ENCODE results near the gene RBMS3.
"Not testable (repeated sequence)": the region's sequence is repeated elsewhere in the genome, so short reads cannot be mapped to it uniquely, and the experiment has no call there.

Gene RBMS3

GRCh38 chr3:29440413-29441305 is 159.8 kb downstream of the RBMS3 start:
- no peak for DNase-seq

DNA sequence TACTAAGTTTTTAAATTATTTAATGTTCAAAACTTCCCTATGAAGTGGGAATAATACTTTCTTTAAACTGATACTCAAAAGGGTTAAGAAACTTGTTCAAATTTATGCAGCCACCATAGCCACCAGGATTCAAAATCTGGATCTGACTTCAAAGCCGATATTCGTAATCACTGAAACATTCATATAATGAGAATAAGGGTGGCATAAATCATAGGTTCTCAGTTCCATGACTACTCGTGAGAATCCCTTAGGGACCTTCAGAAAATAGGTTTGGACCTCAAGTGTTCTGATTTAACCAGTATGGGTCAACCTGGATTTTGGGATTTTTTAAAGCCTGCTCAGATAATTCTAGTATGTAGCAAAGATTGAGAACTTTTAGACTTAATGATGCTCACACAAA is 160.6 kb downstream of the RBMS3 start:
- DNase-seq: no peak

DNA sequence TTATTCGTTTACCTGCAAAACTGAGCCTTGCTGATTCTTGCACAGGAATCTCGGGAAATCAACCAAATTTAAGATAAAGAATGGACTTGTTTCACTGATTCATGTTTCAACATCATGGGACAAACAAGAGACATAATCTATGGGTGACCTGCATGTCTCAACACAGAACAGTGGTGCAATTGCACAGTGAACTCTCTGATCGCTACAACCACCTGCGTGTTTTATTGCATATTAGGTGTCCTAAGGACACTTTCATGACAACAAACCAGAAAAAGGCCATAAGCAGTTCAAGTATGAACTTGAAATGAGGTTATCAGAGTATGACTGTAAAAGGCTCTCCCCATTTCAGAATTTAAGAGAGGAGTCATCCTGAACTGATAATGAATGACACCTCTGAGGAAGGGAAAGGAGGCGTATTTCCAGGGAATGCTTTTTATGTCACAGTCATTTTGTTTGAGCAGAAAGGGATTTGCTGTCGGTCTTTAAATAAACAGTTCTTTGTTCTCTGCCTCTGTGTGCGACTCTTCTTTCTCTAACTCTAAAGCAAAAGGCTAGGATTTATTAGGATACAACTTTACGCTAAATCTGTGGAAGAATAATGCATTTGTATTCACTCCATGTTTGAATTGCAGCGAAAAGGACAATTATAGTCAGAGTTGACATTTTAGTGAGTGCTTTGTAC is 167.2 kb downstream of the RBMS3 start:
- no peak for DNase-seq

- no peak for DNase-seq
These were observed 171.0 kb downstream of the RBMS3 start for GRCh38 chr3:29451920-29452319.

GRCh38 chr3:29452934-29453283 is 172.0 kb downstream of the RBMS3 start:
- DNase-seq: no peak

GRCh38 chr3:29453284-29454001 is 172.6 kb downstream of the RBMS3 start:
- DNase-seq: no peak

DNA sequence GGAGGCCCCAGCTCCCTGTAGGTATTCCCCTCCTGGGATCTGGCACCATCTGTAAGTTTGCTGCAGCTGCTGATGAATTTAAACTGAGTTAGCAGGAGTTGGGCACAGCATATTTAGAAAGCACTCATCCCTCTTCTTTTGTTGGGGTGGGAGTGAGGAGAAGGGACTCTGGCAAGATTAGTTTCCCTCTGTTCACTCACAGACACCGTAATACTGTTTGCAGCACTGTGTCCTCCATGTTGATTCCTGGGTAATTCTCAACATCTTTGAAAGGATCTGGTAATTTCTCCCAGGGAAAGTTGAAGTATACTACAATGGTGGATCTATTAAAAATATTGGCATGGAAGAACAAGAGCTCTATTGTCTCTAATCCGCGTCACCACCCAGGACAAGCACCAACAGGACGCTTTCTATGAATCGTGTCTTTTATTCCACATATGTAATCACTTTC is 173.3 kb downstream of the RBMS3 start:
- no peak for DNase-seq

DNA sequence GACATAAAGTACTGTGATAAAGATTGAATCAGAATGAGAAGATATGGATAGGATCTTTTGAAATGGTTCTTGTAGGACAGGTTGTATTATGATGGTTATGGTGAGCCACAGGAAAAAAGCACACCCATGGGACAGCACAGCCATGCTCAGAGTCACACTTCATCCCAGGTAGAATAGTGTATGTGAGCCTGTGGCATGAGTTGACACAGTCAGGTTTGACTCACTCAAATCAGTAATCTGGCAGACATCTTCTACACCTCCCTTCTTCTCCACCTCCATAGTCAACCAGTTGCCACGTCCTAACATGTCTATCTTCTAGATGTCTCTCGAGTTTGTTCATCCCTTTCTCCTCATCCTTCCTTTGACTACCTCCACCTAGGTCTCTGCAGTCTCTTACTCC is 176.0 kb downstream of the RBMS3 start:
- no peak for DNase-seq

- no peak for DNase-seq
These were observed 182.4 kb downstream of the RBMS3 start for GRCh38 chr3:29463304-29463703.

GRCh38 chr3:29465836-29466235 is 185.0 kb downstream of the RBMS3 start:
- DNase-seq: no peak

DNA sequence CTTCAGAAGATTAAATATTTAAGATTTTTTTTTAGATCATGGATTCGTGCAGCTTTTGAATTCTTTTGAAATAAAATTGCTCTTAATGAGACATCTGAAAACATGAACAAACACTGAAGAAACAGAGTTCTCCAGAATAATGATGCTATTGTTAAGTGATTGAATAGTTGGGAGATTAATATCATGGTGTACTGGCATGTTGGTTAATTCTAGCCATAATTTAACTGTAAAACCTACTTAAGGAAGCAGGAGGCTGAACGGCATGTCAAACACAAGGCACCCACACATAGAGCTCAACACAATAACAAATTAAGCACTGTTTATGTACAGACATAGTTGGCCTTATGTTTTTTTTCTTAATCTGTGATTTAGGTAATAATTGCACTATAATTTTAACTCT is 185.6 kb downstream of the RBMS3 start:
- DNase-seq: no peak

- no peak for DNase-seq
These were observed 187.3 kb downstream of the RBMS3 start for GRCh38 chr3:29468187-29468586.

DNA sequence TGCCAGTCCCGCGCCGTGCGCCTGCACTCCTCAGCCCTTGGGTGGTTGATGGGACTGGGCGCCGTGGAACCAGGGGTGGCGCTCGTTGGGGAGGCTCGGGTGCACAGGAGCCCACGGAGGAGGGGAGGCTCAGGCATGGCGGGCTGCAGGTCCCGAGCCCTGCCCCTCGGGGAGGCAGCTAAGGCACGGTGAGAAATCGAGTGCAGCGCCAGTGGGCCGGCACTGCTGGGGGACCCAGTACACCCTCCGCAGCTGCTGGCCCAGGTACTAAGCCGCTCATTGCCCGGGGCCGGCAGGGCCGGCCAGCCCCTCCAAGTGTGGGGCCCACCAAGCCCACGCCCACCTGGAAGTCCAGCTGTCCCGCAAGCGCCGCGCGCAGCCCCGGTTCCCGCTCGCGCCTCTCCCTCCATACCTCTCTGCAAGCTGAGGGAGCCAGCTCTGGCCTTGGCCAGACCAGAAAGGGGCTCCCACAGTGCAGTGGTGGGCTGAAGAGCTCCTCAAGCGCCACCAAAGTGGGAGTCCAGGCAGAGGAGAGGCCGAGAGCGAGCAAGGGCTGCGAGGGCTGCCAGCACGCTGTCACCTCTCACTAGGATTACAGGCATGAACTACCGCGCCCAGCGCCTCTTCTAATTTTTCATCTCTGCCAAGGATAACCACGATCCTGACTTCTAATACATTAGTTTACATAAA is 192.8 kb downstream of the RBMS3 start:
- not testable (repeated sequence) for DNase-seq

DNA sequence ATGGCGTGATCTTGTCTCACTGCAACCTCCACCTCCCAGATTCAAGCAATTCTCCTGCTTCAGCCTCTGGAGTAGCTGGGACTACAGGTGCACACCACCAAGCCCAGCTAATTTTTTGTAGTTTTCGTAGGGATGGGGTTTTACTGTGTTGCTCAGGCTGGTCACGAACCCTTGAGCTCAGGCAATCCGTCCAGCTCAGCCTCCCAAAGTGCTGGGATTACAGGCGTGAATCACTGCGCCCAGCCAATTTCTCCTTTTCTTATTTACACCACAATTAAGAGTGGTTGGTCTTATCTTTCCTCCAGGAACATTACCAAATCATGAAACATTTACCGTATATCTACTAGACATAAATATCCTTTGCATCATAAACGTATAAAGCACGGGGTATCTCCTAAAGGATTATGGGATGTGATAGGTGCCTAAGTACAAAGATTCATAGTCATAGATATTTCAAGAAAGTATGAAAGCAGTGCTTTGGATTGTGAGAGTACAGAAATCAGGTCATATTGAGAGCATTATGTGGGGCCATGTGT is 194.5 kb downstream of the RBMS3 start:
- no peak for DNase-seq

DNA sequence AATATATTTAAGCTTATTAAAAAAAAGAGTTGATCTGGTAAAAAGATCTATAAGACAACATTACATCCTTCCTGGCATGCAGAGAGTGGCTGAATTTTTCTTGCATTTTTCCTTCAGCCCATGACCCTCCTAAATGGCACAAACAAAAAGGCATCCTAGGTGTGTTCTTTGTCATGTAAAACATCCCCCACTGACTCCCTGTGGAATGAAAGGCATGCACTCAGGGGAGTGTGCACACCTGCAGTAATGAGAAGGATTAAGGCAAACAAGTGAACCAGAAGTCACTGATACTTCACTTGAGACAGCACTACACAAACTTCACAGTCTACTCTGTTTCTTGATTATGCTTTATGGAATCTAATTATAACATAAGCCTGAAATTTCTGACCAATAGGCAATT is 195.0 kb downstream of the RBMS3 start:
- no peak for DNase-seq

DNA sequence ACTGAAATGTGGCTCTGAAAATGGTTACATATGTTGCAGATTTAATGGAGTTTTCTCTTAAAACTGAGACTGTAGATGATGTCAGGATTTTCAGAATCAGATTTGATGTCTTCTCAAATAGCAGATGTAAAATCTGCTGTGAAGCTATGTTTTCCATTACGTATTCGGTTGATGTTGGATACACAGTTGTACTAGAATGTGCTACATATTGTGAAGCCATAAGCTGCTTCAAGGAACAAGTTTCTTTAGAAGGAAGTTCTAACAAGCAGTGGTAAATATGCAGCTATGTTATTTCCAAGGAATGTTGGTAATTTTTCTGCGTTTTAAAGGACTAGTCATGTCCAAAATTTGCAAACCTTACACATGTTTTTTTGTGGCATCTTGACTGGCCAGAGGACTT is 197.7 kb downstream of the RBMS3 start:
- DNase-seq: no peak

GRCh38 chr3:29481249-29481648 is 200.4 kb downstream of the RBMS3 start:
- no peak for DNase-seq

- no peak for DNase-seq
These were observed 201.3 kb downstream of the RBMS3 start for GRCh38 chr3:29481969-29482767.

- no peak for DNase-seq
These were observed 203.8 kb downstream of the RBMS3 start for GRCh38 chr3:29484633-29485032.

- DNase-seq: no peak
These were observed 205.2 kb downstream of the RBMS3 start for GRCh38 chr3:29486096-29486495.

DNA sequence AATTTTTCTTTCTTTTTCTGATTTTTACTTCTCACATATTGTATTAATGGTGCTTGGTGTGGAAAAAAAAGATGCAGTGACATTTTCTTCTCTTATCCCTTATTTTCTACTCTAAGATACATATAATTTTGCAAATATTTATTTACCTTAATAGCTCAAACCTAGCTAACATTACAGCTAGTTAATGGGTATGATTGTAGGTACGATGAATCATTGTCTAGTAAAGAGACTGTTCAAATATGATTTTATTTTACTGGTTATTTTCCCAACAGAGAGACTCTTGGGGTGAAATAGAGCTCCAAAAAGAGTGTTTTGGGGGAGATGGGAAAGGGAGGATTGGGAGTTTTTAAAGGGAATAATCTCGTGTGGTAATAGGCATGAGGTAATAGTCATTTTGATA is 206.0 kb downstream of the RBMS3 start:
- no peak for DNase-seq

GRCh38 chr3:29488922-29489321 is 208.1 kb downstream of the RBMS3 start:
- DNase-seq: no peak

Measured in T-helper 2 cell (primary cell).